ENCODE results near the gene DNAI1.
"Not testable (repeated sequence)": the region's sequence is repeated elsewhere in the genome, so short reads cannot be mapped to it uniquely, and the experiment has no call there.

DNAI1 gene

DNA sequence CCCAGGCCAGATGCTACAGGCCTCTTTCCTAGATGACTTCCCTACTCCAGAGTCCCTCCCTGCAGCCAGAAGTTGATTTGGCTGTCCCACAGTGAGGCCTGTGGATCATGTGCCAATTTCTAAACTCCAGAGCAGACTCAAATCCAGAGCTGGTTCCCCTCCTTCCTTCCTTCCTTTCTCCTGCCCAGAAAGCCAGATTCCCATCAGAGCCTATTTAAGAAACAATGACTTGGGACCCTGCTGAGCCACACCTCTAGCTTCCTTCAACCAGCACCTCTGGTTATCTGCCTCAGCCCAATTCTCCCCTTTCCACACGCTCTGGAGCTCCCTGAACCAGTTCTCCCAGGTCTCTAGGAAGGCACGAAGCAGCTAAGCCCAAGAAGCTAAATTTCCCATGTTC lies 7.5 kb upstream of the DNAI1 start:
- no peak for DNase-seq (ENCODE audit: low read depth)

DNA sequence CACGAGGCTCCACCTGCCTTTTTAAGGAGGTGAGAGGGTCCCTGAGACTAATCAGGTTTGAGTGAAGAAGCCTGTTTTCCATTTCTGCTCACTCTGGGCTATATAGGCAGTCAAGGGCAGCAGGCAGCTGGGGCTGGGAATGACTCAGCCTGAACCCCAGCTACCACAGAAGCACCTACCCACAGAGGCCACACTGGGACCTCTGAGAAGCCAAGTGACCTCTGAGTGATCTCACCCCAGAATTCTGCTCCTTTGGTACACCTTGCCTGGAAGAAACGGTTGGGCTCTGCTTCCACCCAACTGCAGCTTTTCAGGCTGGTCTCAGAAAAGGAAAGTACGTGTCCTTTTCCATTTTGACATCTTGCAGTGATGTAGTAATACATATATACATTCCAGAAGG lies 7.1 kb upstream of the DNAI1 start:
- peak; percentile 73 for DNase-seq (ENCODE audit: low read depth)

DNA sequence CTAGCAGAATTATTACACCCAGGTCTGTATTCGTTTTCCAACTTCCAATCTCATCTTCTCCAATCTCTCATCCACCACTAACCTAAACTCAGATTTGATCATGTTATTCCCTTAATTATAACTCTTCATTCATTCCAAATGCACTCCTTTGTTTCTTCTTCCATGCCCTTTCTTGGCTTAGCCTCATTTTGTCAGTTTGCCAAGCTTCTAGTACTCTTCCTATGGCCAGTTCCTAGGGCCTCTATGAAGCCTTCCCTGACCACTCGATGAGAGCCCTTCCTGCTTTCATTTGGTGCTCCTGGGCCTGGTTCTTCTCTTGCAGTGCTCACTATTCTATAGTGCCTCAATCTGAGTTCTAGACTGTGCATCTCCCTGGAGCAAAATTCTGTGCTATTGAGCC lies 6.0 kb upstream of the DNAI1 start:
- no peak for DNase-seq (ENCODE audit: low read depth)

DNA sequence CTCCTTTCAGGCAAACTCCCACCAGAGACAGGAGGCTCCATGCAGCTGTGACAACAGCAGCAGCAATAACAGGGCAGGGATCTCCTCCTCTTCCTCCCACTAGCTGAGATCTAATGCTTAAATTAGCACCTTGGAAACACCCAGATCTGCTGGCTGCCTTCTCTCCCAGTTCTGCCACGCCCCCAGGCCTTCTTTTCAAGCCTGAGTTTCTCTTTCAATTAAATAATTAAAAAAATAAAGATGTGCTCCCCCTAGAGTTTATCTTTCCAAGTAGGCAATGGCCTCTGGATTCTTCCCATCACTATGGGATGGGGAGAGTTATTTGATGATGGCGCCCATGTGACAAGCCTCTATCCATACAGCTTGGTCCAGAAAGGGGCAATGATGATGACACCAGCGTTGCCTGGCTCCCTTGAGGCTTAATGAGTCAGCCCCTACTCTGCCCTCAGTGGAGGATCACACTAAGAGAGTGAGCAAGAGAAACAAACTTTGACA lies 4.0 kb upstream of the DNAI1 start:
- DNase-seq (ENCODE audit: low read depth), result peak; percentile 80

DNA sequence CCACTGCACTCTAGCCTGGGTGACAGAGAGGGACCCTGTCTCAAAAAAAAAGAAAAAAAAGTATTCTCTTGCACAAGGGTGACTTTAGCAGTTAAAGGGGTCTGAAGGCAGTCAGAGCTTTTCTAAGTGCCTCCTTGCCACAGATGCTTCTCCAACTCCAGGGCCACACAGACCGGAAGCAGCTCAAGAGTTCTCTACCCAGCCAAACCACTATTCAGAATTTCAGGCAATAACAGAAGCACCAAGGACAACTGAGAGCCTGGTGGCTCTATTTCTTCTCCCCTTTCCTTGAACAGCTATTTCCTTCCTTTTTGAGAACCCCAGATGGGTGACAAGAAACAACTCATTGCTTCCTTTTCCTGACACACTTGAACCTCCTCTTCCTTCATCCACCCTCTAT lies 2.5 kb upstream of the DNAI1 start:
- no peak for DNase-seq (ENCODE audit: low read depth)

DNA sequence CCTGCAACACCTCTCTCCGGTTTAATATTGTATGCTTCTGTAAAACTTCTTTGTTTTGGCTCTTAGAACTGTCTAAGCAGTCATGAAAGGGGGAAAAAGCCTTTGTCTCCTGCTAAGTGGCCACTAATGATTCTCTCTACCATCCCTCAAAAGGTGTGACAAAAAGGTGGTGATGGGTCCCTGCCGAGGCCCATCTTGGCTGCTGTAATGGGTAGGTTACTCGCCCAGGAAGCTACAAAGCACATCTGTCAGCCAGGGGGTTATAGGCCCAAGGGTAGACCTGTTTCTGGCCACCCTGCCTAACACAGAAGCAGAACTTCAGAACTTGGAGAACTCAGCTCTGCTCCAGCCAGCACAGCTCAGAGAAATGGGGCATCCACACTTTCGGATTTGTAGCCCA lies 1.9 kb upstream of the DNAI1 start:
- DNase-seq (ENCODE audit: low read depth), result no peak

DNA sequence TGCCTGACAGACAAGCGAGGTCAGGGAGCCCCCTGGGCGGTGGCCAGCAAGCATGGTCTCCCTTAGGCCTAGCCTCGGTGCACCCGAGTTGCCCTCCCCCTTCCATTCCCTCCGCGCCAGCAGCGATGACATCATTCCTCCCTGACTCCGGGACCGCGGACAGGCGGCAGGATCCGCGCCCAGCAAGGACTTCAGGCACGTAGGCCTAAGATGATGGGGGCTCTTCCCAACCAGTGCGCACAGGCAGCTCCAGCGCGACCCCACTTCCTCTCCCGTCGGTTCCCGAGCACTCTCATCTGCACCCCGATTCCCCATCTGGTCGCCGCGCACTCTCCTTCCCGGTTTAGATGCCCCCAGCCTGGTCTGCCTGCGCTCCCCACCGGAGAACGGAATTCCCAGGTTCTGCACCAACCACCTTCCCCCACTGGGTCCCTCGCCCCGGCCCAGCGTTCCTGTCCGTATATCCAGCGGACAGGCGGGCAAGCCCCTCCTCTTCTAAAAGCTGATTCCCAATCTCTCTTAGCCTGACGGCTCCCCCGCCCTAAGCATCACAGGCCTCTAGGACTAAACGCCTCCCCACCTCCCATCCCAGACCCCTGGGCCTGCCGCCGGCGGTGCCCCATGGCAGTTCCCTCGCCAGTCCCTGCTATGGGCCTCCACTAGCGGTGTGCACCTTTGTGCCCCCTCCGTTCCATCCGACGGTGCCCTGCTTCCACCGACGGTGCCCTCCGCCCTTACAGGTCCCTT lies 1.2 kb upstream of the DNAI1 start:
- DNase-seq (ENCODE audit: low read depth), result peak; percentile 77

DNA sequence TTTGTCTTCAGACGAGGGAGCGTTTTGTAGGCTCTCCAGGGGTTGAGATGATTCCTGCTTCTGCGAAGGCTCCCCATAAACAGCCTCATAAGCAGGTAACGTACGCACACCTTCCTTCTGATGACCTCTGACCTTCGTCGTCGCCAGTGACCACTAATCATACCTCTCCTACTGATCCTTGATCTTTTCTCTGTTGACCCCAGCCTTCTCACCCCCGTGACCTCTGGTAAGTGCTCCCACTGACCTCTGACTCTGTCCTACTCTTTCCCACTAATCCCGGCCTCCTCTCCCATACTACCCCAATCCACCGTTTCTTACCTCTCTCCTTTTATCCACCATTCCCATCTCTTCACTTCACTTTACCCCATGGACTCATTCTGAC lies 345 bp downstream of the DNAI1 start:
- DNase-seq (ENCODE audit: low read depth), result no peak

DNA sequence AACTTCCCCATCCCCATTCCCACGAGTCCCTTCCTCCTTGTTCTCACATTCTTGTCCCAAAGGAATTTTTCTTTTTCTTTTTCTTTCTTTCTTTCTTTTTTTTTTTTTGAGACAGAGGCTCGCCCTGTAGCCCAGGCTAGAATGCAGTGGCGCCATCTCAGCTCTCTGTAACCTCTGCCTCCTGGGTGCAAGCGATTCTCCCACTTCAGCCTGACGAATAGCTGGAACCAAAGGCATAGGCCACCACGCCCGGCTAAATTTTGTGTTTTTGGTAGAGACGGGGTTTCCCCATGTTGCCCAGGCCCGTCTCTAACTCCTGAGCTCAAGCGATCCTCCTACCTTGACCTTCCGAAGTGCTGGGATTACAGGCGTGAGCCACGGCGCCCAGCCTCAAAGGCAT lies 751 bp downstream of the DNAI1 start:
- DNase-seq (ENCODE audit: low read depth), result no peak

DNA sequence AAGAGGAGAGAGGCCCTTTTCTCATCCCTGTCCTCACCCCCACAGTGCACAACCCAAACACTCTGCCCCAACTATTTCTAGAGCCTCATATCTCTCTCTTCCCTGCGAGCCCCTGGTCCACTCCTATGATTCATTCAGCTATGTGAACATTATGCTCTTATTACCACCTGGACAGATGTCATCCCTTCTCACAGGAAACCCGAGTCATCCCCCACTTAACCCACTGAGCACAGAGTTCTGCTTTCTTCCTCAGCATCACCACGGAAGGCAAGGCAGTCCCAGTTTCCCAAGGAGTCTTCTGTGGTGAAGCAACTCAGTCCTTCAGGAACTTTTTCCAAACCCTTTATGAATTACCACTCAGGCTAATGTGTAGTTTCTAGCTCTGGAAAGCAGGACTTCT lies 1.3 kb downstream of the DNAI1 start:
- DNase-seq (ENCODE audit: low read depth), result peak; percentile 17

DNA sequence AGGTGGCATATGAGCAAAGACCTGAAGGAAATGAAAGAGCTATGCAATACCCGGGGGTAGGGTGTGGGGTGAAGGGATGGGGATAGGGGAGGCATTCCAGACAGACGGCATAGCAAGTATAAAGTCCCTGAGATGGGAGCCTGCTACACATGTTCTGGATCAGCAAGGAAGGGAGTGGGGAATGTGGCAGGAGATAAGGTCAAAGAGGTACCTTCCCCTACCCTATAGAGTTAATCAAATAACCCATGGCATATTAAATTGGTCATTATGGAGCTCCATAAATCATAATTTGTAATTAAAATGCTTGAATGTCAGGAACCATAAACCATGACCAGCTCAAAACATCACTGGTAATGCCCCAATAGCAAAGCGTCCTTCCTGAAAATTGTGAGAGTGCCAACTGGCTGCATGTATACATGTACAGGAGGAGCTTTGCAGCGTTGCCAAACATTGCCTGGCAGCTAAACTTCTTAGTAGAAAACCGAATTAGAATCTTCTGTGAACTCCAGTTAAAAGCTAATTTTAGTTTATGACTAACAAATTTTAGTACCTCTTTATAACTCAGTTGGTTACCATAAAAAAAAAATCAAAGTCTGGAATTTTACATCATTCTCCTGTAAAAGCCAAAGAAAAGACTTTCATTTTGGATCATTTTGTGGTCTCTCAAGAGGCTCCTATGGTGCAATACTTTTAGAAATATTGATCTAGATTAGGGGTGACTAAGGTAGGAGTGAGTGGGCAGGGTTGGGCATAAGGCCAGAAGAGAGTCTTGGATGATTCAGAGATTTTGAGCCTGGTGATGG lies 4.7 kb downstream of the DNAI1 start:
- DNase-seq (ENCODE audit: low read depth), result peak; percentile 73

DNA sequence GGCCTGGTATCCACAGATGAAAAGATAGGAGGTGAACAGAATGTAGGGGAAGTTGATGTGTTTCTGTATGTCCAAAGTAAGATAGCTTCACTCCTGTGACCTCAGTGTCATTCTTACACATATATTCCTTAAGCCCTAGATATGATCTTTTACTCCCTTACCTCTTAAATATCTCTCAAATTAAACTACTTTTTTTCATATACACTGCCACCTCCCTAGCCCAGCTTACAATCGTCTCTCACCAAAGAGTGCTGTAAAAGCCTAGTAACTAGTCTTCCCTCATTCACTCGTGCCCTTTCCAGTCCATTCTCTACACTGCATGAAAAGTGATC lies 5.3 kb downstream of the DNAI1 start:
- no peak for DNase-seq (ENCODE audit: low read depth)

DNA sequence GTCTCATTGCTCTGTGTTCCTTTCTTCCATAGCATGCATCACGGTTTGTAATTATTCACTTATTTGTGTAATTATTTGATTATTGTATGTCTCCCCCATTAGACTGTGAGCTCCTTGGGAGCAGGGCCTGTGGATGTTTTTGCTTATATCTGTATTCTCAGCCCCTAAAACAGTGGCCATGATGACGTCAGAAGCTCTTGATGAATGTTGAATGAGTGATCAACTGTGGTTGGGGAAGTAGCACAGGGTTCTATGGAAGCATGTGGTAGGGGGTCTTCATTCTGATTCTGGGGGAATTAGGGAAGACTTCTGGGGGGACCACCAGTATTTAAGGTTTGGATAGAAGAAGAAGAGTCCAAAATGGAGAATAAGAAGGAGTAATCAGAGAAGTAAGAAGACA lies 6.0 kb downstream of the DNAI1 start:
- DNase-seq (ENCODE audit: low read depth), result no peak

DNA sequence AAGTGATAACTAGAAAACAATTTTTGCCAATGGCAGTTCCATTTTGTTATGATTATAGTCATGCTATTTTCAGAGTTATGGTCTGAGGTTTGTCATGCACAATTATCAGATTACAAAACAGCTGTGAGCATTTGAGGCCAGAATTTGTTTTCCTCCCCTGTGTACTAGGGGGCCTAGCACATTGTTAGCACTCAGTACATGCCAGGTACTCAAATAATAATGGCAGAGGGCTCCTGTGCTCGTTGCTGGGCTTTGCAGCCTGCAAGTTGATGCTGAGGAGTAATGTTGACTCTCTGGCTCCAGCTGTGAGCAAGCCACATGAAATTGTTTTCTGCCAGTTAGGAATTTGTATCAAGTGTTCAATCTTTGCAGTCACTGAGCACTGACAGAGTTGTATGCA lies 6.9 kb downstream of the DNAI1 start:
- DNase-seq (ENCODE audit: low read depth), result no peak

DNA sequence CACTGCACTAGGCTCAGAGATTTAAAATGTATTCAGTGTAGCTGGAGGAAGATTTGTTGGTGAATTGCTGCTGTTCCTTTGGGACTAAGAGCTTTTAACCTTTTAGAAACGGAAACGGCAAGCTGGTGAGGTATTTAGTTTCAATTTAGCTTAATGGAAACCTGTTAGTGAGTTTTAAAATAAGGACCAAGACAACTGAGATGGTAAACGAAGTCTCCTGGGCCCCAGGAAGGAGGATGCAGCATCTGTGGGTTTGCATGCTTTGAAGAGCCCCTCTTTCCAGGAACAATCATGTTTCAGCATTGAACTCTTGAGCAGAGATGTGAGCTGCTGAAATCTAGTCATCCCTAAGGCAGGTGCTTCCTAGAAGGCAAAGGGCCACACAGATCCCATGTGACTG lies 16.5 kb downstream of the DNAI1 start:
- DNase-seq (ENCODE audit: low read depth), result no peak

DNA sequence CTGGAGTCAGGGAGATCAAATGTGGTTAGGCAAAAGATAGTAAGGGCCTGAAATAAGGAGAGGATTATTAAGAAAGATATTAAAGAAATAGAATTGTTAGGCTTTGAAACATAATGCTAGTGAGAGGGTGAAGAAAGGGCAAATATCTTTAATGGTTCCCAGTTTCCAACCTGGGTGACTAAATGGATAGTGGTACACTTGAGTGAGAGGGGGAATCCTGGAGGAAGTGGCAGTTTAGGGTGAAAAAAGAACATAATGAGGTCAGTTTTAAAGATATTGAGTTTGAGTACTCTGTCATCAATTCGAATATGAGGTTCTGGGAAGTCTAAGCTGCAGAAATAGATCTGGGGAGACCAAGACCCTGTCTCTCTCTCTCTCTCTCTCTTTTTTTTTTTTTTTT lies 18.9 kb downstream of the DNAI1 start:
- DNase-seq (ENCODE audit: low read depth), result no peak

DNA sequence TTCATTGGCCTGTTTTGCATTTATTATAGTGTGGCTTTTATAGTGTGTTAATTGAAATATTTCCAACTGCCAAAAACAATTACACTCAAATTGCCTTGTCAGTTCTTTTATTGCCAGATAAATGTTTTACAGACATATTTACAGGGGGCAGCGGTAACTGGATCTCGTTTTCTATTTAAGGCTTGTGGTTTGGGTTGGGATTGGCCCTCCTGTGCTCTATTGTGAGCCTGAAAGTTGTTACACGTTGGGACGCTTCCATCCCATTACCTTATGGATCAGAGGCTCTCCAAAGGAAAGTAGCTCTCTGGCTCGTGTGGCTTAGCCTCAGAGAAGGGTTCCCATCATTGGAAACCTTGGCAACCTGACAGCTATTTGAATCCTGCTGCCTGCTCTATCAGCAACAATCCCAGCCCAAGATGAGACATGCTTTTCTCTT lies 20.8 kb downstream of the DNAI1 start:
- no peak for DNase-seq (ENCODE audit: low read depth)

DNA sequence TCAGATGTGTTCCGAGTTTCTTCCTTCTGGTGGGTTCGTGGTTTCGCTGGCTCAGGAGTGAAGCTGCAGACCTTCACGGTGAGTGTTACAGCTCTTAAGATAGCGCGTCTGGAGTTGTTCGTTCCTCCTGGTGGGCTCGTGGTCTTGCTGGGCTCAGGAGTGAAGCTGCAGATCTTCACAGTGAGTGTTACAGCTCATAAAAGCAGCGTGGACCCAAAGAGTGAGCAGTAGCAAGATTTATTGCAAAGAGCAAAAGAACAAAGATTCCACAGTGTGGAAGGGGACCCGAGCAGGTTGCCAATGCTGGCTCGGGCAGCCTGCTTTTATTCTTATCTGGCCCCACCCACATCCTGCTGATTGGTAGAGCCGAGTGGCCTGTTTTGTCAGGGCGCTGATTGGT lies 23.0 kb downstream of the DNAI1 start:
- DNase-seq (ENCODE audit: low read depth), result not testable (repeated sequence)

DNA sequence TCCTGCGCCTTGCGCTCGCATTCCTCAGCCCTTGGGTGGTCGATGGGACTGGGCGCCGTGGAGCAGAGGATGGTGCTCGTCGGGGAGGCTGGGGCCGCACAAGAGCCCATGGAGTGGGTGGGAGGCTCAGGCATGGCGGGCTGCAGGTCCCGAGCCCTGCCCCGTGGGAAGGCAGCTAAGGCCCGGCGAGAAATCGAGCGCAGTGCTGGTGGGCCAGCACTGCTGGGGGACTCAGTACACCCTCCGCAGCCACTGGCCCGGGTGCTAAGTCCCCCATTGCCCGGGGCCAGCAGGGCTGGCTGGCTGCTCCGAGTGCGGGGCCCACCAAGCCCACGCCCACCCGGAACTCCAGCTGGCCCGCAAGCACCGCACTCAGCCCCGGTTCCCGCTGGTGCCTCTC lies 24.1 kb downstream of the DNAI1 start:
- not testable (repeated sequence) for DNase-seq (ENCODE audit: low read depth)

DNA sequence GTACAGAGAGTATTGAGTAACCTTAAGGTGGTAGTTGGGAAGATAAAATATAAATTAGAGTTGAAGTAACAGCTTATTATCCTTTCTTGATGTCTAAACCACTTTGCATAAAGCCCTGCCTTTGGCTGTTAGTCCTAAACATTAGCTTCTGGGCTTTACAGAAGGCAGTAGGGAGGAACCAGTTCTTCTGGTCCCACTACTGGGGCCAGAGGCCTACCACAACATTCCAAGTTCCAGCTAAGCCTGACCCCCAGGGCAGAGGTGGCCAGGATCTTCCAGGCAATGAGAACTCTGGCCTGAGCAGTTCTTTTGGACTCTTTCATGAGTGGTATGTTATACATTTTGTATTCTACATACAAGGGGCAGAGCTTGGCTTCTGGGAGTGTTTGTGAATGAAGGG lies 26.1 kb downstream of the DNAI1 start:
- DNase-seq (ENCODE audit: low read depth), result no peak

DNA sequence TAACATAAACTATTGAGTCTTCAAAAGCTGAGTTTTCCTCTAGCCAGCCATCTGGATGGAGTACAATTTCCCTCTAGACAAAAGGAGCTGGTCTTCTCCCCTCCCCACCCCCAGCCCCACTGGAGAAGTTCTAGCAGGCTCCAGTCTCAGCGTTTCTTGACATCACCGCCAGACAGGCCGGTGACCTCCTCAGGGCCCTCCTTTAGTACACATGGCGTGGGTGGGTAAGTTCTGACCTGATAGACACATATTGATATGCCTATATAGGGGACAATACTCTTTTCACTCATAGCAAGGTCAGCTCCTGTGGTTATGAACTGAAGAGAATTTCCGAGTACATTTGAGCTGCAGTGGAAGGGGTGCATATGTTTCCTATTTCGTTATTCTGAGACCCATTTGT lies 27.2 kb downstream of the DNAI1 start:
- DNase-seq (ENCODE audit: low read depth), result no peak

DNA sequence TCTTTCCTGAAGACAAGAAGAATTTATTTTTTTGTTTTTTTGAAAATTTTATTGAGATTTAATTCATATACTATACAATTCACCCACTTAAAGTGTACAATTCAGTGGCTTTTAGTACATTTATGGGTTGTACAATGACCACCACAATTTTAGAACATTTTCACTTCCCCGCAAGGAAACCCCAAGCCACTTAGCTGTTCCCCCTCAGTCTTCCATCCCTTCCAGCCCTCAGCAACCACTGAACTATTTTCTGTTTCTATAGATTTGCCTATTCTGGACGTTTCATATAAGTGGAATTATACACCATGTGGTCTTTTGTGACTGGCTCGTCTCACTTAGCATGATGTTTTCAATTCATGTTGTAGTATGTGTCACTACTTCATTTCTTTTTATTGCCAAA lies 28.0 kb downstream of the DNAI1 start:
- DNase-seq (ENCODE audit: low read depth), result no peak

DNA sequence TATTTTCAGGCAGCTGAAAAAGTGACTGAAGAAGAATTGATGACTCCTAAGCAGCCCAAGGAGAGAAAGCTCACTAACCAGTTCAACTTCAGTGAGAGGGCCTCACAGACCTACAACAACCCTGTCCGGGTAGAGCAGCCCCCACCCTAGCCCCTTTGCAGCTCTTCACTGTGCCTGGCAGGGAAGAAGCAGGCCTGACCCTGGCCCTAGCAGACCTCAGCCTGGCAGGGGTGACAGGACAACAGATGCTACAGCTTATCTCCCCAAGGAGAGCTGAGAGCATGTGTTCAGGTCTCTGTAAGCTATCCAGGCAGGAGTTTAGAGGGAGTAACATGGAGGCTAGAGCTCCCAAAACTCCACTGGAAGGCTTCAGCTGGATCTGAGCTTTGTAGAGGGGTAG lies 31.8 kb downstream of the DNAI1 start:
- DNase-seq (ENCODE audit: low read depth), result no peak

DNA sequence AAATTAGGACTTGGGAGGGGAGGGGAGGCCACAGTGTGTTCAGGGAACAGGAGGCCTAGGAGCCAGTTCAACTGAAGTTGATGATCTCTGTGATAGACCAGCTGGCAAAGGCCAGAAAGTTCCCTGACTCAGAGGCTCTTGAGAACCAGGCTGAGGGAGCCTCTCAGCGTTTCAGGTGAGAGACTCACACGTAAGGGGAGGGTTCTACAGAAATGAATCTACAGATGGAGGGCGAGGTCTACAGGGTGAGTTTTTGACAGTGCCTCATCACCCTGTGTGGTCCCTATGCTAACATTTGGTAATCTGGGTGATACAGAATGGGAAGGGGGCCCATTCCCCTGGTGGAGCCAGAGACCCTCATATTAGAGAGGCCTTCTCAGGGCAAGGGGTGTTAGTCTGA lies 32.2 kb downstream of the DNAI1 start:
- no peak for DNase-seq (ENCODE audit: low read depth)
